BE2C (cell line): ENCODE data around the gene RIMBP3B.
A peak's percentile ranks its signal among the peaks of the same experiment; 100 is the strongest.
"Not testable (repeated sequence)": the region's sequence is repeated elsewhere in the genome, so short reads cannot be mapped to it uniquely, and the experiment has no call there.

Experiments
- DNase-seq: peaks from one replicate; pipeline ENCODE4 v3.0.0-alpha.2; 2020
- H3K27me3 ChIP-seq: fragments of 250-450 bp; sonication (Bioruptor Pico); 2 replicates; pipeline ENCODE4 v1.5.1; 2020; ENCODE audit warnings: mild to moderate bottlenecking
- H3K36me3 ChIP-seq: fragments of 250-450 bp; sonication (Bioruptor Pico); 2 replicates; pipeline ENCODE4 v1.5.1; 2020; ENCODE audit warnings: mild to moderate bottlenecking
- H3K4me1 ChIP-seq: fragments of 250-450 bp; sonication (Bioruptor Pico); 2 replicates; pipeline ENCODE4 v1.5.1; 2020
- H3K4me3 ChIP-seq: 2 replicates; pipeline ENCODE4 v1.5.1; 2011; ENCODE audit warnings: low read depth, low read length
- H3K9me3 ChIP-seq: fragments of 250-450 bp; sonication (Bioruptor Pico); 2 replicates; pipeline ENCODE4 v1.5.1; 2020

RIMBP3B gene

GRCh38 chr22:21402763-21403314 lies 19.3 kb downstream of the RIMBP3B start:
- not testable (repeated sequence) for H3K4me3 ChIP-seq, H3K4me1 ChIP-seq, H3K27me3 ChIP-seq, H3K36me3 ChIP-seq, H3K9me3 ChIP-seq
- peak; percentile 1 for DNase-seq

- not testable (repeated sequence) for H3K4me1 ChIP-seq, H3K4me3 ChIP-seq, H3K36me3 ChIP-seq, H3K27me3 ChIP-seq, H3K9me3 ChIP-seq
- DNase-seq, result peak; percentile 1
Measured at GRCh38 chr22:21407139-21407538, 23.6 kb downstream of the RIMBP3B start.

- not testable (repeated sequence) for H3K9me3 ChIP-seq, H3K36me3 ChIP-seq, H3K4me1 ChIP-seq, DNase-seq, H3K27me3 ChIP-seq, H3K4me3 ChIP-seq
Measured at GRCh38 chr22:21407792-21408191, 24.2 kb downstream of the RIMBP3B start.

GRCh38 chr22:21416375-21416774 lies 32.8 kb downstream of the RIMBP3B start:
- DNase-seq, result peak; percentile 1
- H3K27me3 ChIP-seq, H3K4me3 ChIP-seq: not testable (repeated sequence)

GRCh38 chr22:21417227-21417746 lies 33.7 kb downstream of the RIMBP3B start, which contains the start of gene HIC2:
TSS of gene HIC2 (plus strand) at chr22:21417371. CDS start at chr22:21442832, 25,461 bp downstream.
- H3K9me3 ChIP-seq, H3K36me3 ChIP-seq, H3K27me3 ChIP-seq, DNase-seq, H3K4me1 ChIP-seq: not testable (repeated sequence)
- H3K4me3 ChIP-seq, result peak within 1 kb of the TSS; percentile 38; the same call in 1 of the 2 replicates

More at GRCh38 chr22:21416375-21416774, 32.8 kb downstream of the RIMBP3B start:
- H3K9me3 ChIP-seq, H3K4me1 ChIP-seq, H3K36me3 ChIP-seq: not testable (repeated sequence)

- not testable (repeated sequence) for H3K27me3 ChIP-seq, H3K9me3 ChIP-seq, H3K4me1 ChIP-seq, H3K36me3 ChIP-seq
- peak; percentile 31 for DNase-seq
- peak overlapping the region; percentile 38; the same call in 1 of the 2 replicates for H3K4me3 ChIP-seq
Measured at GRCh38 chr22:21417853-21418252, 34.3 kb downstream of the RIMBP3B start.

GRCh38 chr22:21418974-21419638 lies 35.6 kb downstream of the RIMBP3B start:
- not testable (repeated sequence) for H3K4me1 ChIP-seq, H3K27me3 ChIP-seq, H3K9me3 ChIP-seq, H3K4me3 ChIP-seq, H3K36me3 ChIP-seq
- peak; percentile 3 for DNase-seq

- DNase-seq, result peak; percentile 3
- not testable (repeated sequence) for H3K9me3 ChIP-seq, H3K4me3 ChIP-seq, H3K27me3 ChIP-seq, H3K36me3 ChIP-seq, H3K4me1 ChIP-seq
Measured at GRCh38 chr22:21420180-21420763, 36.7 kb downstream of the RIMBP3B start.

GRCh38 chr22:21424084-21424709 lies 40.6 kb downstream of the RIMBP3B start:
- H3K36me3 ChIP-seq, H3K4me3 ChIP-seq, H3K9me3 ChIP-seq, DNase-seq, H3K4me1 ChIP-seq, H3K27me3 ChIP-seq: not testable (repeated sequence)

GRCh38 chr22:21434378-21435233 lies 51.1 kb downstream of the RIMBP3B start:
- H3K36me3 ChIP-seq, H3K27me3 ChIP-seq, H3K4me1 ChIP-seq, DNase-seq, H3K9me3 ChIP-seq, H3K4me3 ChIP-seq: not testable (repeated sequence)

- H3K4me1 ChIP-seq, H3K27me3 ChIP-seq, DNase-seq, H3K9me3 ChIP-seq, H3K36me3 ChIP-seq, H3K4me3 ChIP-seq: not testable (repeated sequence)
Measured at GRCh38 chr22:21435998-21436810, 52.7 kb downstream of the RIMBP3B start.

- H3K9me3 ChIP-seq, H3K4me1 ChIP-seq, H3K4me3 ChIP-seq, DNase-seq, H3K36me3 ChIP-seq, H3K27me3 ChIP-seq: not testable (repeated sequence)
Measured at GRCh38 chr22:21438013-21438412, 54.5 kb downstream of the RIMBP3B start.
